Glutamatergic neuron (in vitro differentiated cells): ENCODE results near the gene NOXA1. TPM values are rescaled to one million over a fixed set of nuclear protein-coding genes. Genes with fewer than 3 reads are reported as not detected.
"Not testable (repeated sequence)": the region's sequence is repeated elsewhere in the genome, so short reads cannot be mapped to it uniquely, and the experiment has no call there.

ENCODE experiments used
- DNase-seq: peaks from one replicate; pipeline ENCODE4 v3.0.0; 2022
- H3K27ac Mint-ChIP-seq: one replicate; pipeline ENCODE4 v1.8.0; 2020; ENCODE audit warnings: mild to moderate bottlenecking, mixed read lengths, inconsistent platforms; ENCODE audit not compliant: unreplicated experiment
- H3K27me3 Mint-ChIP-seq: one replicate; pipeline ENCODE4 v1.8.0; 2020; ENCODE audit warnings: mild to moderate bottlenecking, moderate library complexity, mixed read lengths, inconsistent platforms; ENCODE audit not compliant: unreplicated experiment
- H3K36me3 Mint-ChIP-seq: one replicate; pipeline ENCODE4 v1.8.0; 2020; ENCODE audit warnings: mild to moderate bottlenecking, mixed read lengths, inconsistent platforms; ENCODE audit not compliant: unreplicated experiment
- H3K4me1 Mint-ChIP-seq: one replicate; pipeline ENCODE4 v1.8.0; 2020; ENCODE audit warnings: mild to moderate bottlenecking, low read depth, mixed read lengths, inconsistent platforms; ENCODE audit not compliant: unreplicated experiment
- H3K4me3 Mint-ChIP-seq: one replicate; pipeline ENCODE4 v1.8.0; 2020; ENCODE audit warnings: mild to moderate bottlenecking, mixed read lengths, inconsistent platforms; ENCODE audit not compliant: unreplicated experiment
- H3K9me3 Mint-ChIP-seq: one replicate; pipeline ENCODE4 v1.8.0; 2020; ENCODE audit warnings: mild to moderate bottlenecking, moderate library complexity, mixed read lengths, inconsistent platforms; ENCODE audit not compliant: unreplicated experiment
- total RNA-seq: library from RNA; stranded (reverse); fragmentation: NEBNext Ultra II Directional; extraction: Animal tissue kit (Norgen Biotek cat#: 25700); gene quantifications from one replicate; pipeline ENCODE4 v1.2.1, GENCODE V29; 2021; ENCODE audit not compliant: unreplicated experiment
- TF ChIP-seq, protein P1 (sequence below): fragments of 200-600 bp; sonication (generic); IDR thresholded peaks from one replicate; pipeline ENCODE4 v1.5.0; 2021; ENCODE audit not compliant: partially characterized antibody, unreplicated experiment

Gene NOXA1
- total RNA-seq, 1 donor from 2014 or later: 2.6 TPM

DNA sequence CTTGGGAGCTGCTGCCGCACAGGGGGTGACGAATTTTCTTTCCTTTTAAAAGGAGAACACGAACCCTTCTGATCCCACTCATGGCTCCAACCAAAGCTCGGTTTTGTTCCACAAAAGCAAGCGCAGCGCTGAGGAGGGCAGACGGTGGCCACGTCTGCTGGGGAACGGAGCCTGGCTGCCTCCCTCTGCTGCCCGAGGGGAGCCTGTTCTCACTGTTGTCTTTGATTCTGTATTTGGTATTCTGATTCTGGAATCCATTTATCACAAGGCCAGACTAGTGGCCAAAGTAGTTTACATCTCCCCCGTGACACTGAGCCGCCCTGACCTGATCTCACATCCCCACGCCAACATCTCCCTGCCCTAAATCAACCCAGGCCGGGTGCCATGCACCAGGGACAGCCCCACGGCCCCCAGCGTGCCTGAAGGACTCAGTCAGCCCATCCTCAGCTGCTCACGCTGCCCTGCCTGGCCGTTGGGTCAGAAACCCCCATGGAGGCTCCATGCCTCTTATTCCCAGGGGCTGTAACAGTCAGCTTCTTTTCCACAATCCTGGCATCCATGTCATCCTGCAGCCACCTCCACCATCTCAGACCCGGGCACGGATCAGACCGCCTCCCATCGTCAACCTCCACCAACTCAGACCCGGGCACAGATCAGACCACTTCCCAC is 42.7 kb downstream of the NOXA1 start:
- no peak for DNase-seq
- no peak overlapping the region for H3K27ac Mint-ChIP-seq
- peaks cover 6% of the 10 kb centered on the region for H3K27me3 Mint-ChIP-seq
- H3K4me3 Mint-ChIP-seq: peak overlapping the region; percentile 60
- TF ChIP-seq, protein P1, sequence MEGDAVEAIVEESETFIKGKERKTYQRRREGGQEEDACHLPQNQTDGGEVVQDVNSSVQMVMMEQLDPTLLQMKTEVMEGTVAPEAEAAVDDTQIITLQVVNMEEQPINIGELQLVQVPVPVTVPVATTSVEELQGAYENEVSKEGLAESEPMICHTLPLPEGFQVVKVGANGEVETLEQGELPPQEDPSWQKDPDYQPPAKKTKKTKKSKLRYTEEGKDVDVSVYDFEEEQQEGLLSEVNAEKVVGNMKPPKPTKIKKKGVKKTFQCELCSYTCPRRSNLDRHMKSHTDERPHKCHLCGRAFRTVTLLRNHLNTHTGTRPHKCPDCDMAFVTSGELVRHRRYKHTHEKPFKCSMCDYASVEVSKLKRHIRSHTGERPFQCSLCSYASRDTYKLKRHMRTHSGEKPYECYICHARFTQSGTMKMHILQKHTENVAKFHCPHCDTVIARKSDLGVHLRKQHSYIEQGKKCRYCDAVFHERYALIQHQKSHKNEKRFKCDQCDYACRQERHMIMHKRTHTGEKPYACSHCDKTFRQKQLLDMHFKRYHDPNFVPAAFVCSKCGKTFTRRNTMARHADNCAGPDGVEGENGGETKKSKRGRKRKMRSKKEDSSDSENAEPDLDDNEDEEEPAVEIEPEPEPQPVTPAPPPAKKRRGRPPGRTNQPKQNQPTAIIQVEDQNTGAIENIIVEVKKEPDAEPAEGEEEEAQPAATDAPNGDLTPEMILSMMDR: no peak
- peaks cover 6% of the 10 kb centered on the region for H3K36me3 Mint-ChIP-seq
- H3K4me1 Mint-ChIP-seq: peaks cover 2% of the 10 kb centered on the region
- peaks cover 9% of the 10 kb centered on the region for H3K9me3 Mint-ChIP-seq

DNA sequence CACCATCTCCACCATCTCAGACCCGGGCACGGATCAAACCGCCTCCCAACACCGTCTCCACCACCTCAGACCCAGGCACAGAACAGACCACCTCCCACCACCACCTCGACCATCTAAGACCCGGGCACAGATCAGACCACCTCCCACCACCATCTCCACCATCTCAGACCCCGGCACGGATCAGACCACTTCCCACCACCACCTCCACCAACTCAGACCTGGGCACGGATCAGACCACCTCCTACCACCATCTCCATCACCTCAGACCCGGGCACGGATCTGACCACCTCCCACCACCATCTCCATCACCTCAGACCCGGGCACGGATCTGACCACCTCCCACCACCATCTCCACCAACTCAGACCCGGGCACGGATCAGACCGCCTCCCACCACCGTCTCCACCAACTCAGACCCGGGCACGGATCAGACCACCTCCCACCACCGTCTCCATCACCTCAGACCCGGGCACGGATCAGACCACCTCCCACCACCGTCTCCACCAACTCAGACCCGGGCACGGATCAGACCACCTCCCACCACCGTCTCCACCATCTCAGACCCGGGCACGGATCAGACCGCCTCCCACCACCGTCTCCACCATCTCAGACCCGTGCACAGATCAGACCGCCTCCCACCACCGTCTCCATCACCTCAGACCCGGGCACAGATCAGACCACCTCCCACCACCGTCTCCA is 43.3 kb downstream of the NOXA1 start:
- H3K27ac Mint-ChIP-seq, DNase-seq: not testable (repeated sequence)

DNA sequence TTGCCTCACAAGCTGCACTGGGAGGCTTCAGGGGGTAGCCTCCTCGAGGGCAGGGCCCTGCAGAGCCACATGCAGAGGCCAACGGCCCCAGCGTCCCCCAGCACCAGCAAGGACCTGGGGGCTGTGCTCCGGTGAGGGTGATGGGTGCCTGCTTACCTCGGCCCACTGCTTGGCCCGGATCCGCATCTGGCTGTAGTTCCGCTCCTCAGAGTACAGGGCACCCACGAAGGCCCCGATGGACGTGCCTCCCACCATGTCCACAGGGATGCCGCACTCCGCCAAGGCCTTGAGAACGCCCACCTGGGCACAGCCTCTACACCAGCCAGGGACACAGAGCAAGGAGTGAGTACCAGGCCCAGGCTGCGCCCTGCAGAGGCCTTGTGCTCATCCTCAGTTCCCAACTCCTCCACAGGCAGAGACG is 44.0 kb downstream of the NOXA1 start:
- Mint-ChIP-seq H3K27me3 (peaks cover 7% of the 10 kb centered on the region), H3K4me3 (no peak overlapping the region)

More for the DNA sequence above, 43.3 kb downstream of the NOXA1 start:
- H3K4me3 Mint-ChIP-seq: peak overlapping the region; percentile 60
- H3K36me3 Mint-ChIP-seq, H3K9me3 Mint-ChIP-seq, H3K27me3 Mint-ChIP-seq, H3K4me1 Mint-ChIP-seq: not testable (repeated sequence)

DNA sequence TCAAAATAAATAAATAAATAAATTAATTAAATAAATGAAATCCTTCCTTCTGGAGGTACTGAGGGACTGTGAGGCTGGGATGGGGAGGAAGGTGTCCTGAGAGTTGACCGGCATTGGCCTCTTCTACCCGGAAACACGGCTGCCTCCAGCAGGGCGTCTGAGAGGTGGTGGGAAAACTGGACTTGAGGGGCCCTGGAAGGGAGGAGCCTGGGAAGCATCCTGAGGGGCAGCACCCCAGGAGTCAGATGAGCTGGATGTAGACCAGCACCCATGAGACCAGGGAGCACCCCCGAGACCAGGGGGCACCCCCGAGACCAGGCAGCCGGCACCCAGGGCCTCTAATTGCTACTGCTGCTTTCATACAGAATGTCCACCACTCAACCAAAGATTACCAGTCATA is 44.7 kb downstream of the NOXA1 start:
- no peak for DNase-seq
- Mint-ChIP-seq H3K4me1 (peaks cover 2% of the 10 kb centered on the region), H3K36me3 (peaks cover 13% of the 10 kb centered on the region), H3K4me3 (no peak overlapping the region), H3K9me3 (peaks cover 12% of the 10 kb centered on the region), H3K27me3 (peaks cover 7% of the 10 kb centered on the region), H3K27ac (no peak overlapping the region)
- TF ChIP-seq, protein P1: no peak

More for the DNA sequence above, 44.0 kb downstream of the NOXA1 start:
- no peak for DNase-seq
- TF ChIP-seq, protein P1: no peak
- no peak overlapping the region for H3K27ac Mint-ChIP-seq
- peaks cover 10% of the 10 kb centered on the region for H3K36me3 Mint-ChIP-seq
- H3K9me3 Mint-ChIP-seq: peaks cover 9% of the 10 kb centered on the region
- H3K4me1 Mint-ChIP-seq: peaks cover 2% of the 10 kb centered on the region

DNA sequence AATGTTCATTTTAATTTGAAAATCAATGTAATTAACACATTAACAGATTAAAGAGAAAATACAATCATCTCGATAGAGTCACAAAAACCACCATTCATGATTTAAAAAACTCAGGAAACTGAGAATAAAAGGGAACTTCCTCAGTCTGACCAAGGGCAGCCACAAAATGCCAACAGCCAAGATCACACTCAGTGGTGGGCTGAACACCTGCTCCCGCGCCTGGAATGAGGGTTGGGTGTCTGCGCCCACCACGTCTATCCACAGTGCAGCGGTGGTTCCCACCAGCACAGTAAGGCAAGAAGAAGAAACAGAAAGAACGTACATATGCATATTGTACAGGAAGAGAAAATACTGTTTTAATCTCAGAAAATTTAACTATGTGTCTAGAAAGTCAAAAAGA is 47.6 kb downstream of the NOXA1 start:
- Mint-ChIP-seq H3K36me3 (peaks cover 29% of the 10 kb centered on the region), H3K27ac (no peak overlapping the region), H3K4me3 (peak overlapping the region; percentile 1), H3K27me3 (peaks cover 10% of the 10 kb centered on the region), H3K4me1 (peaks cover 2% of the 10 kb centered on the region), H3K9me3 (peaks cover 16% of the 10 kb centered on the region)
- TF ChIP-seq, protein P1: no peak
- DNase-seq: no peak
